Measurements from ENCODE around the gene RPL18.

GRCh38 chr19:48646722-48647216, 27.8 kb upstream of the RPL18 start:
- no peak for TF ChIP-seq EP300 (IDR thresholded peaks at IDR 0.05; ENCODE audit: low read depth)
- TF ChIP-seq CTCF (IDR thresholded peaks at IDR 0.05), result no peak

Data from transverse colon (tissue), 3 donors.